A549 (cell line): ENCODE data around the gene CCDC182.

Experiments used
- MYC ChIP-seq: IDR thresholded peaks from 2 replicates; pipeline ENCODE4 v1.6.1; 2012; ENCODE audit warnings: mild to moderate bottlenecking, inconsistent platforms, low read length, improper control_type of control experiment, borderline replicate concordance
- POLR2A ChIP-seq: IDR thresholded peaks from 2 replicates; pipeline ENCODE4 v1.6.1; 2012; ENCODE audit warnings: mild to moderate bottlenecking, low read length
- SREBF2 ChIP-seq: fragments of 450-650 bp; IDR thresholded peaks from 2 replicates; pipeline ENCODE4 v1.6.1; 2014; ENCODE audit warnings: mild to moderate bottlenecking, moderate library complexity
- TF ChIP-seq, protein P1 (sequence below): fragments of 200-600 bp; sonication (generic); IDR thresholded peaks from 2 replicates; pipeline ENCODE4 v1.6.1; 2016; ENCODE audit warnings: antibody characterized with exemption, mild to moderate bottlenecking, moderate library complexity

- no peak for TF ChIP-seq POLR2A
- TF ChIP-seq SREBF2, result no peak
- TF ChIP-seq, protein P1, sequence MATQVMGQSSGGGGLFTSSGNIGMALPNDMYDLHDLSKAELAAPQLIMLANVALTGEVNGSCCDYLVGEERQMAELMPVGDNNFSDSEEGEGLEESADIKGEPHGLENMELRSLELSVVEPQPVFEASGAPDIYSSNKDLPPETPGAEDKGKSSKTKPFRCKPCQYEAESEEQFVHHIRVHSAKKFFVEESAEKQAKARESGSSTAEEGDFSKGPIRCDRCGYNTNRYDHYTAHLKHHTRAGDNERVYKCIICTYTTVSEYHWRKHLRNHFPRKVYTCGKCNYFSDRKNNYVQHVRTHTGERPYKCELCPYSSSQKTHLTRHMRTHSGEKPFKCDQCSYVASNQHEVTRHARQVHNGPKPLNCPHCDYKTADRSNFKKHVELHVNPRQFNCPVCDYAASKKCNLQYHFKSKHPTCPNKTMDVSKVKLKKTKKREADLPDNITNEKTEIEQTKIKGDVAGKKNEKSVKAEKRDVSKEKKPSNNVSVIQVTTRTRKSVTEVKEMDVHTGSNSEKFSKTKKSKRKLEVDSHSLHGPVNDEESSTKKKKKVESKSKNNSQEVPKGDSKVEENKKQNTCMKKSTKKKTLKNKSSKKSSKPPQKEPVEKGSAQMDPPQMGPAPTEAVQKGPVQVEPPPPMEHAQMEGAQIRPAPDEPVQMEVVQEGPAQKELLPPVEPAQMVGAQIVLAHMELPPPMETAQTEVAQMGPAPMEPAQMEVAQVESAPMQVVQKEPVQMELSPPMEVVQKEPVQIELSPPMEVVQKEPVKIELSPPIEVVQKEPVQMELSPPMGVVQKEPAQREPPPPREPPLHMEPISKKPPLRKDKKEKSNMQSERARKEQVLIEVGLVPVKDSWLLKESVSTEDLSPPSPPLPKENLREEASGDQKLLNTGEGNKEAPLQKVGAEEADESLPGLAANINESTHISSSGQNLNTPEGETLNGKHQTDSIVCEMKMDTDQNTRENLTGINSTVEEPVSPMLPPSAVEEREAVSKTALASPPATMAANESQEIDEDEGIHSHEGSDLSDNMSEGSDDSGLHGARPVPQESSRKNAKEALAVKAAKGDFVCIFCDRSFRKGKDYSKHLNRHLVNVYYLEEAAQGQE, result no peak
- no peak for TF ChIP-seq MYC
Observed at GRCh38 chr17:57752031-57752905, 7.2 kb upstream of the CCDC182 start.
